CD4-positive, alpha-beta T cell treated with Interleukin-21 for 1 hour (primary cell): ENCODE data around the gene HS6ST2.

Experiments
- DNase-seq: peaks from one replicate; pipeline ENCODE4 v3.0.0-alpha.2; 2020

The HS6ST2 gene

DNA sequence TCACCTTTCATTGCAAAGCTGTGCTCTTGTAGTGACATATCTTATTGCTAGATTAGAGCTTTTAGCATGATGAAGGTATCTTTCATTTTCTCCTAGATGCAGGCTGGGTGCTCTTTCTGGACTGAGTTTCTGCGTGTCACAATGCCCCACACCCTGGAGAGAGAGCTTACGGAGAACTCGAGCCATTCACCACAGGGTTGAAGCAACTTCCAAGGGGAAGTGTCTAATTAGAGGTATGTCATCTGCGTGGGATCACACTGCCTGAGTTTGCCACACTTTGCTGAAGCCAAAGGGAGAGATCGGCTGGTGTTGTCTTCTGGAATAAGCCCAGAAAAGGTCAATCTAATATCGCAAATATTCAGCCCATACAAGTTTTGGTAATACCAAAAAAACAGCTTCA, 290.3 kb downstream of the HS6ST2 start:
- no peak for DNase-seq

DNA sequence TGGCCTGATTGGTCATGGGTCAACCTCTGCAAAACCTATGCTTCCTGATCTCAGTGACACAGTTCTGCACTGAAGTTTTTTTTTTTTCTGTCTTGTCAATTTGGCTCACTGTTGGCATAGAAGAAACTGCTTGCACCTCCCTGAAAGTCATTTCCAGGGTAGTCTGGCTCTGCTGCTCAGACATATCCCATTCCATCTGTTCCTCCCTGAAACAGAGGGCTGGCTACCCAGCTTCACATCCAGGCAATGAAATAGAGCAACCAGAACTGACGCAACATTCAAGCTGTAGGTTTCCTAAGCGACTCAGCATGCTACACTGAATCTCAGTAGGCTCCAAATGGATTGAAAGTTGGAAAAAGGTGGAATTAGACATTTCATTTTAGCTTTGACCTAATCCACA, 292.8 kb downstream of the HS6ST2 start:
- no peak for DNase-seq

DNA sequence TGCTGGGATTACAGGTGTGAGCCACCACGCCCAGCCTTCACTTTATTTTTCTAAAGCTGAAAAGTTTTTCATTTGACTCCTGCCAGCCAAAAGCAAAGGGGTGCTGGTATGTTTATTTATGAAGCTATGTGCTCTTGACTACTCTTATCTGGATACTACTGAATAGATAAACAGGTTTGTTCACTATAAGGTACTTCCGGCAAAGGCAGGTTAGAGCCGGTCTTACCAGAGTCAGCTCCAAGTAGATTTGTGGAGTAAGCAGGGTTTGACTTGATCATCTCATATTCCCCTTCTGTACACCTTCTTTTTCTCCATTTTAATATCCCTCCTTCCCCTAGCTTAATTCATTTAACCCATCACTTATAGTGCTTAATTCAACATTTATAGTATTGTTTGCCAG, 294.2 kb downstream of the HS6ST2 start:
- DNase-seq, result no peak

DNA sequence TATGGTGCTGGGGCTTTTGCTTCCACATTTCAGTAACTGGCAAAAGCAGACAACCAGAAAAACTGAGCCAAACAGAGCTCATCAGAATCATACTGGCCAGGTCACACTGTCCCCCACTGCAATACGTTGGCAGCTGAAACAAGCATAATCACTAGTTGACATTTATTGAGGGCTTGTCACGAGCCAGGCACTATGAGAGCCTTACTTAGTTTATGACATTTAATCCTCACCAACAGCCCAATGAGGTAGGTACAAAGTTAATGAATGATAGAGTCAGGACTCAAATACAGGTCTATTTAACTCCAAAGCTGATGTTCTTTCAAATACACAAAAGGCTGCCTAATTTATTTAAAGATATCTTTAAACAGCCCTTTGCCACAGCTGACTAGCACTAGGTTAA, 295.6 kb downstream of the HS6ST2 start:
- no peak for DNase-seq

DNA sequence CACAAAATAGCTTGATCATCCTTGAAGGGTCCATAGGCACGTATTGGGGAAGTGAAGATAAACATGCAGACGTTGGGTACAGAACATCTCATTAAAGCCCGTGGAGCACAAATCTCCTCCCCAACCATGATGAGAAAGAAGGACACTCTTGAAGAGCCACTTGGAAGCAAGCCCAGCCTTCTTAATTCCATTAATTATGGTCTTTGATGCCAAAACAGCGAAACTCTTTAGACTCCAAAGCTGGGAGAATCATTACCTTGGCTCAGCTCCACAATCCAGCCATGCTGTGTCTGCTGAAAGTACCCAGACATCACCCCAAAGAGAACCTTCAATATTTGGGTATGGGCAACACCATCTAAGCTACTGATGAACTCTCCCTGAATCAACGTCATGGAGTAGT, 300.6 kb downstream of the HS6ST2 start:
- DNase-seq, result no peak

DNA sequence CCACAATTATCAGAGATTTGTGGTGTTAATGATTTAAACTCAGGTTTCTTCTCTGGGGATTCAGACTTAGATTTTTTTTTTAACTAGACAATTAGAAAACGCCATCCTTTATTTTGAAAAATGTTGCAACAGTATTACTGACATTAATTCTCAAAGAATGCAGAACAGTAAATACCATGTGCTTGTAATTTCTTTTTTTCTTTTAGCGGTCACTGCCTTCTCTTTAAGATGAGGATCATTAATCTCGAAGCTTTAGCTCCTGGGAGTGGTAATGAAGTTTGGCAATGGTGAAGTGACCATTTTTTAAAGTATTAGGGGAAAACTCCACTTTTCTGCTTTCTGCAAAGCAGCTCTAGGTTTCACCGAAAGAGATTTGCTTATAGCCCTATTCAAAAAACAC, 305.6 kb downstream of the HS6ST2 start:
- no peak for DNase-seq

DNA sequence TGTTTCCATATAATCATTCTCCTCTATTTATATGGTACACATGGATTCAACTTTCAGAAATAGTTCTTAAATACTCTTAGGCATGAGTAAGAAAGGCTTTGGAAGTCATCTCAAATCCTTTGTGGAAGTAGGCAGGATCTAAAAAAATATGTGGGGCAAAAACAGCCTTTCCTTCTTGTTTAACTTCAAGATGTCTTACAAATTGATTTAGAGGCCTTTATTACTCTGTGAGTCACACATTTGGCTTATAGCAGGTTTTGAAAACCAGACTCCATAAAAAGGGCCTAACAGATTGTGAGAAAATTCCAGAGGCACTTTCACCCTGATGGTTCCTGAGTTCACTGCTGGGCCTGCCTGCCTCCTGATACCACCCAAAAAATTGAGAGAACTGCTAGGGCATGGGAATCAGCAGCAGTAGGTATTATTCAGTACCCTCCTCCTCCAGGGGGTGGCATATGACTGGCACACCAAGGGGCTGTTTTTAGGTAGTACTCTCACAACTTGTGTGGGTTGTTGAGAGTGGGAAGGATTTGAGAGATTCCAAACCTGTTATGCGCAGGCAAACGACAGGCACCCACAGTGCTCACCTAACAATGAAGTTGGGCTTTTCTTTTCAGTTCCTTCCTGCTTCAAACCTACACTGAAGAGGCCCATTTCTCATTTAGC, 306.9 kb downstream of the HS6ST2 start:
- no peak for DNase-seq

DNA sequence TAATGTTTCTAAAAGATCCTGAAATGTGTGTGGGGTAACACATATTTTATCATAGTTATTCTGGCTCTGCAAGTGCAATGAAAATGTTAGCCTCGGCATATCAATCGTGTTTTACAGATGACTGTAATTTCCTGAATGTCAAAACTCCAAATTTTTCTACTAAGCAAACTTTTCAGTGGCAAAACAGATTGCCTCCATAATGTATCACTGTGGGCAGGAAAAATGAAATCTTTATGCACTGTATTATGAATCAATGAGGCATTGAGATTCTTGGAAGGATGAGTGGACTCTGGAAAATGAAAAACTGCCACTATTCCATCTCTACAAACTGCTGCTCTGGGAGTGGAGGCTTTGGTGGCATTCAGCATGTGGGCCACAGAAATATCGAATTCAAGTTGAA, 309.5 kb downstream of the HS6ST2 start:
- DNase-seq, result no peak

DNA sequence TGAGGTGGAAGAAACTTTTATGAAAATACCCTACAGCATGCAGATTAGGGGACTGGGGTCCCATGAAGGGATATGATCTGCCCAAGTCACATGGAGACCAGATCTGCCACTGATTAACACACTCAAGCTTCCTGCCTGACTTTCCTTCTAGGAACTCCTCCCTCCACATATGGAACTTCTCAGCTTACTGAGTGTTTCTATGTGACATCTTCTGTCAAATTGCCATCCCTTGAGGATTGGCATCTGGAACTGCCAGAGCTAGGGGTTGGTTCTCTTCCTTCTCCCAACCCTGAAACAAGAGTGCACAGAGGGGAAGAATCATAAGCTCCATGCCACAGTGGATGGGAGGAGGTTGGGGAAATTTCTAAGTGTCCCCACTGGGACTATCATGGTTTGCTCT, 319.0 kb downstream of the HS6ST2 start:
- DNase-seq, result no peak

DNA sequence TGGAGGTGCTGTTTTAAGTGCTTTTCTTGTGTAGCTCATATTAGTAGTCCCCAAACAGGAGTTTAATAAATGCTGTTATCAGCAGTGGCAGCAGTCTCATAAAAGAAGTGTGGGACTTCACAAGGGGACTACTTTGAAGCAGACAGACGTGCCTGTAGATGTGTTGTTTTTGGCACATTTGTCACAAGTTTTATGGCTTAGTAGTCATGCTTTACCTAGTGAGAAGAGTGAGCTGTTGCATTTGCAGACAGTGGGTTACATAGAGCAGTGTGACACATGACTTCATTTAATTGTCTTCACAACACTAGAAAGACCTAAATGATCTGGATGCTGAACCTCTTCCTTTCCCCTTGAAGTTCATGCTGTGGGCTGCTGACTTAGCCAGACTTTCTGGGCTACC, 320.1 kb downstream of the HS6ST2 start:
- no peak for DNase-seq

DNA sequence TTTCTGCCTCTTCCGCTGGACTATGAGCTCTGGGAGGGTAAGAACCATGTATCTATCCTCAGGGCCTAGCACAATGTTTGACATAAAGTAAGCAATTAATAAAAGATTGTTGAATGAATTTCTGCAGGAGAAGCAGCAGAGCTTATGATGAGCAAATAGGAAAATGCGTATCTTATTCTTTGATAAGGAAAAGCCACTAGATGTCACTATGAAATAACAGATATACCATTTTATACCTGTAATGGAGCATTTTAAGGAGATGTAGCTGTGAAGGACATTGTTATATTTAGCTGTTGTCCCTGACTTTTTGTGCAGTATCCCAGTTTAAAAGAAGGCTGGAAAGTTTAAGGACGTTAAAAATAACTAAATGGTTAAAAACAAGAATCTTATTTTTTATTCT, 322.3 kb downstream of the HS6ST2 start:
- no peak for DNase-seq

DNA sequence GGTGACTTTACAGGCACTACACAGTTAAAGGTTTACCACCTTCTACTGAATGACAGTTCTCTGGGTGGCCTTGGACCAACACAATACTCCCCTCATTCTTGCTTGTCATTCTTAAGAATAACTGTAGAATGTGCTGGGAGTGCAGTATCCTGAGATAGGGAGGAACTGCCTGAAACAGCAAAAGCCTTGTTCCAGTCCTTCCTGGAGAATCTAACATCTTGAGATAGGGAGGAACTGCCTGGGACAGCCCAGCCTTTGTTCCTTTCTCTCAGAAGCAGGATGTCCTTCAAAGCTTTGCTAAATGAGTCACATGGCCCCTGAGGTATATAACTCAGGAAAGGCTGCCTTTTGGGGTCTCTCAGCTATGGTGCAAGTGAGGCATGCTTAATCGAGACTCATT, 323.9 kb downstream of the HS6ST2 start:
- no peak for DNase-seq

DNA sequence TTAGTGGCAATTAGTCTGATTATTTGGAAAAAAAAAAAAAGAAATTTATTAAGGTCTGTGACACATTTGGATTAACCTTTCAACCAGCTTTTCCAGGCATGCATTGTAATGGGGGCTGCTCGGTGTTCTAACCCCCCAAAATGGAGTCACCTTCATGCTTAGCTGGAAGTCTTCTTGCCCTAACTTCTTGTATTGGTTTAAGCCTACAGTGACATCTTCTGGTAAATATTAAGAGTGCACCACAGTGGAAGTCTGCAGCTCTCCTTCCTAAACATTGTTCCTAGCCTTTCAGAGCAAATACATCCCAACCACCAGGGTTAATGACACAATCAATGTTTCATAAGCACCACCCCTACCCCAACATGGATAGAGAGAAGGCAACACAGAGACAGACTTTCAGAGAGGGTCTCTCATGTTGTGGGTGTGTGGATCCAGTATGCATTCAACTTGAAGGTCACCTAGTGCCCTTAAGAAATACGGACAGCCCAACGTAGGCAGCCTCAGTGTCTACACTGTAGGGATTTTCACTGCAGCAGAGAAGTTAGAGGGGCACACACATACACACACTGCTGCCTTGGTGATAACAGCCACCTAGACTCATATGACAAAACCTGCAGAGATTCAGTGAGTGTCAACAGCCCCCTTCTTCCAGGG, 326.7 kb downstream of the HS6ST2 start:
- DNase-seq, result peak; percentile 32

DNA sequence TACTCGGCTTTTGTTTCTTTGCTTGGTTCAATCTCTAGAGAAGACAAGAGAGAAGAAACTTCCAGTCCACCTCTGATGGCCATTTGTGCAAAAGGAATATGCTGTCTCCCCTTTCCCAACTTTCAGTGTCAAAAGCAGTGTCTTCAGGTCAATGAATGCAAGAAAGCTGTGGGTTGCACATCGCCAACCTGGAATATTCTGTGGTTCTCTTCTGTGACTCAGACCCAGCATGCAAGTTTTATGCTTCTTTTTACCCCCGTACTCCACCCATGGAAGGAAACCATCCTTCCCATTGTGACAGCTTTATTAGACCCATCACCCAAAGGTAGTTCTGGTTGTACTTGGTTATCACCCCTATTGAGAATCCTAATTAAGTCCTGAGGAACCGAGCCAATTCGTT, 334.0 kb downstream of the HS6ST2 start:
- DNase-seq, result no peak

DNA sequence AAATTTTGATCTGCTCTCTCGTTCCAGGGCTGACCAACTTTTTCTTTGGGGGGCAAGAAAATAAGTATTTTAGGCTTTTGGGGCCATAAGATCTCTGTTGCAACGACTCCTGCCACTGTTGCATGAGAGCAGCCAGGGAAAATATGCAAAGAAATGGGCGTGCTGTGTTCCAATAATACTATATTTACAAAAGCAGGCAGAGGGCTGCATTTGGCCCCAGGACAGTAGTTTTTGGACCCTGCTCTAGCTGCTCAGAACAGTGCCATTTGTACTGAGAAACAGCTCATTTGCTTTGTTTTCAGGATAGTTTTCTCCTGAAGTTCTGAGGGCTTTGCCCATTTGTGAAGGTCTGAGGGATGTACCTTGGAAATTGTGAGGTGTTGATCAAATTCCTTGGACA, 334.5 kb downstream of the HS6ST2 start:
- DNase-seq, result no peak

DNA sequence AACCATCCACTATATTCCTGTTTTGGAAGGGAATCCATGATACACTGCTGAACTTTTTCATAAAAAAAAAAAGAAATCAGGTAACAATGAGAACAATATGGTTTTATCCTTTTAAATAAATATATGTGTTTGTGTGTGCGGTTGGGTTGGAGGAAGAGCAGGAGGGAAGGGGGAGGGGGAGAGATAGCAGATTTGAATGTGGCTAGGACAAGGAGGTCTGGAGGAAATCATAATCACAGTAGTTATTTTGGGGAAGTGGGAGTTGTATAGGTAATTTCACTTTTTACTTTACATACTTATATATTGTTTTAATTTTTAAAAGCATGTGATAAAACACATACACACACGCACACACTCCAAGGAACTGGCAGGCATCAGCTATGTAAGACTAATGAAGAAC, 335.1 kb downstream of the HS6ST2 start:
- no peak for DNase-seq

DNA sequence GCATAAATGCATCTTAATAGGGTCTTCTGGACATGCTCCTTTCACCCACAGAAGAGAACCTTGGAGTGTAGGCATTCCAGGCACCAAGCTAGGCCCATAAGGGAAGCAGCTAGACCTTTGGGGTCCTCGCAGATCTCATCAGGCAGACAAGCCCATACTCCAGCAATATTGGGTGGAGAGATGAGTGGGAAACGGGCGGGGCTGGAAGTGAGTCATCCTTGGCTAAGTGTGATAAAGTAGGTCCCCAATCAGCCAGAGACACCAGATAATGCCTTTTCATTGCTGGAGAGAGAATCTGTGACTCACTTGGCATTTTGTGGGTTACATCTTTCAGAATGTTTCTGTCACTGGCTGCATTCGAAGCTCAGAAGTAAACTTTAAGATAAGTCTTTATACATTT, 336.3 kb downstream of the HS6ST2 start:
- DNase-seq, result no peak

DNA sequence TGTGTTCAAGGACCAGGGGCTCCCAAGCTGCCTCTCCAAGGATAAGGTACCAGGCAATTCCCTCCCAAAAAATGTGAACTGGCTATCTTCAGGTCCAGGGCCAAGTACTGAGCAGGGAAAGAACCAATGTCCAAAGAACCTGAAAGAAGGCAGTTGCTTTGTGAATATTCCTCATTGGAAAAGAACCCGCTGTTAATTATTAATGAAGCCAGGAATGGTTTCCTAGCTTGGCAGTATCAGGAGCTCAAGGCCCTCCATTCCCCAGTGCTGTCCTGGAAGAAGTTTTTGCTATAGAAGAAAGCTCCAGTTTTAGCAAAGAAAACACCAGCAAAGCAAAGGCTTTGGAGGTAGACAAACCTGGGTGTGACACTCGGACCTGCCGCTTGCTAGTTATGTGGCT, 339.6 kb downstream of the HS6ST2 start:
- no peak for DNase-seq

DNA sequence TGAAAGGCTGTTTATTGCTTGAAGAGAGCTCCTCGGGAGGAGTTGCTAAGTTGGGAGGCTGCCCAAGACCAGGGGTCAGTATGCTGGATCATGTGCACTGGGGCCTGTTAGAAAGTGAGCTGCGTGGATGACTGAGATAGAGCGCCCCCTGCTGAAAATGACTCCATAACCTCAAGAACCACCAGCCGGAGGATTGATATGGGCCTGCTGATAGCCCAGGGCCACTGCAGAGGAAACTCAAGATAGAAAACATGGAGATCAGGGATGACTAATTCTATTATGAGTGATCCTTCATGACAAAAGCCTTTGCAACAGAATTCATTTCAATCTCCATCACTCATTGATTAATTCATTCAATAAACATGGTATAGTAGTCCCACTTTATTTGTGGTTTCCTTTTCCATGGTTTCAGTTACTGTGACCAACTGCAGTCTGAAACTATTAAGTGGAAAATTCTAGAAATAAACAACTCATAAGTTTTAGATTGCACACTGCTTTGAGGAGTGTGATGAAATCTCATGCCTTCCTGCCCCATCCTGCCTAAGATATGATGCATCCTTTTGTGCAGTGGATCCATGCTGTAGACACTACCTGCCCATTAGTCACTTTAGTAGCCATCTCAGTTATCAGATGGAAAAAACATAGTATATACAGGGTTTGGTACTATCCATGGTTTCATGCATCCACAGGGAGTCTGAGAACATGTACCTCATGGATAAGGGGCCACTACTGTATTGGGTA, 342.9 kb downstream of the HS6ST2 start:
- DNase-seq, result peak; percentile 44

DNA sequence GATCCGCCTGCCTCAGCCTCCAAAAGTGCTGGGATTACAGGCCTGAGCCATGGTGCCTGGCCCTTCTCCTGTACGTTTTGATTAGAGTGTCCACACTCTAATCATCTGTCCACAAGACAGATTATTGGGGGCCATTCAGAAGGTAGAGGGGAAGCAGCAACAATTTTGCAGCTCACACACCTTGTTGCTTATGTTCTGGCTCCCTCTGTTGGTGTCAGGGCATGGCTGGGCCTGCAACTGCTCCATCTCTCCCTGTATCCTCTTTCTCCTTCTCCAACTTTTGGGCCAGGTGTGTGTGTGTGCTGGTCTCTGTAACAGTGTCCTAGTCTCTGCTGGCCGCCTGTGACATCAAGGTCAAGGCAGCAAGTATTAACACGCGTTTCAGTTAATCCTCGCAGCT, 344.1 kb downstream of the HS6ST2 start:
- DNase-seq, result no peak

DNA sequence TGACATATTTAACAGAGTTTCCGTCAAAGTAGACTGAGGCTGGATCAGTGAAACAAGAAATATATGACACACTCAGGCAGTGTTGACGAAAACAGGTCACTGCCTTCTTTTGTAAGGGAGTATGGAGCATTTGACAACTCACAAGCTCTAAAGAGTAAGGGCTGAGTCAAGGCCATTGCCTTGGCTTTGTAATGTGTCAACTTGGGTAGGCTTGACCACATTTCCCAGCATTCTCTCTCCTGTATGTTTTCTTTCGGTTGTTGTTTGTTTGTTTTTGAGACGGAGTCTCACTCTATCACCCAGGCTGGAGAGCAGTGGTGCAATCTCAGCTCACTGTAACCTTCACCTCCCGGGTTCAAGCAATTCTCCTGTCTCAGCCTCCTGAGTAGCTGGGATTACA, 344.6 kb downstream of the HS6ST2 start:
- no peak for DNase-seq

DNA sequence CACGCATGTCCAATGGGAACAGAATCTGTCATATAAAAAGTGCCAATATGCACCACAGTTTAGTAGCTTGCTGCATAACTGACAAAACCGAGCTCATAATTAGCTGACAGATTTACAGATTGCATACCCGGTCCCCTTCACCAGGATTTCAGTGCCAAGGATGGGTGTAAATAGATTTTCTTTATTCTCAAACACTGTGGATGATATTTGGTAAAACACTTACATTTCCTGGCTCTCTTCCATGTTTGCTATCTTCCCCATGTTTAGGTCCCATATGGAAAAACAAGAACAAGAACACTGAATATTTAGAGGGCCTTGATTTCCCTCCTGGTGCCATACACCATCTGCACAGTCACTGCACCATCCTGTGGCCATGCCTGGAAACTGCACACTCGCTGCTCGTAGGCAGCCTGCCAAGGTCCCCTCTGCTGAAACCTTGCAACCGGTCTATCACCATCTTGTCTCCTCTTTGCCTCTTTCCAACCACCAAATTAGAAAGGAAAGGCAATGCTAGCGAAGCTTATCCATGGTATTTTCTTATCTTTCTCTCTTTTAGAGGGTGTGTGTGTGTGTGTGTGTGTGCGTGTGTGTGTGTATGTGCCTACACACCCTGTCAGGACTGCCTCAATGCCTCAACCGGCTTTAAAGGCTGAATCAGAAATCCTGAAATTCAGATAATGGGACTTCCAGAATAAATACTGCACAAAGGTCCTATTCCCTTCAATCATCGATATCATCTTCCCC, 345.4 kb downstream of the HS6ST2 start:
- DNase-seq, result peak; percentile 19

DNA sequence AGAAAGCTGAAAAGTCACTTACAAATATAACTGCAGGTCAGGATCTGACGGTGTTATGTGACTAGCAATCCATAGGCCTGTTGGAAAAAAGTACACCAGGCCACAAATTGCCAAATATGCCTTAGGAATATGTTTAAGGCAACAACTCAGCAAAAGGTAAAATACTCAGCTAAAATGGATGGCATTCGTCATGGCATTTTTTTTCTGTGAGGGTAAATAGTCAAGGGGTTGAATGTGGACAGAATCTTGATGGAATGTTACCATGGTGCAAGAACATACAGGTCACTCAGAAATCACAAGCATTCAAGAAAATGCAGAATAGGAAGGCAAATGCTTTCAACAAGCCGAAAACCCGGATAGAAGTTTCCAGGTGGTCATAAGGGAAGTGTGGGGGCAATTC, 347.9 kb downstream of the HS6ST2 start:
- no peak for DNase-seq

DNA sequence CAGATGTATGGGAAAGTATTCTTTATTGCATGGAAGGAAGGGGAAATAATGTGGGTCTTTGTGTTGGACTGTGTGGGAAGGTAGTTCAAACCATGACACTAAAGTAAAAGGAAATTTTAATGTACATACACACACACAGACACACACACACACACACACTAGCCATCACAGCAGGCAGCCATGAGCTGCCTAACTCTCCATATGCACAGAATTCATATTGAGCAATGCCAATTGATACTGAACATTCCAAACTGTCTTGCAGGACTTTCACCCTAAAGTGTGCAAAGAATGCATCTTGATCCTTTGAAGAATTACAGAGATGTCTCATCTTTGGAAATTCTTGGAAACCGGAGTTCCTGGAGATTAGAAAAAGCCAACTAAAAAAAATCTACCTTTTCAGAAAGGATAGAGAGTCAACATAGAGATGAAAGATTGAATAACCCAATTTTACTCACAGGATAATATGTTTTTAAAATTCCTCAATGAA, 349.0 kb downstream of the HS6ST2 start:
- no peak for DNase-seq
